GM12873 (cell line): ENCODE data around the gene GNAZ.

Source experiments
- CTCF ChIP-seq: IDR thresholded peaks from 2 replicates; pipeline ENCODE4 v1.5.1; 2012; ENCODE audit warnings: low read depth, mild to moderate bottlenecking, moderate library complexity, low read length, control low read depth; ENCODE audit not compliant: insufficient read depth; ENCODE audit errors: missing control alignments

Gene GNAZ

GRCh38 chr22:23113067-23113846 is 42.9 kb downstream of the GNAZ start:
- no peak for TF ChIP-seq CTCF

GRCh38 chr22:23113847-23114720 is 43.8 kb downstream of the GNAZ start:
- TF ChIP-seq CTCF, result no peak

- no peak for TF ChIP-seq CTCF
Observed at GRCh38 chr22:23114721-23115020, 44.4 kb downstream of the GNAZ start.

- TF ChIP-seq CTCF, result no peak
Observed at GRCh38 chr22:23115369-23115768, 45.0 kb downstream of the GNAZ start.

- no peak for TF ChIP-seq CTCF
Observed at GRCh38 chr22:23115825-23116494, 45.6 kb downstream of the GNAZ start.

- no peak for TF ChIP-seq CTCF
Observed at GRCh38 chr22:23116506-23117263, 46.4 kb downstream of the GNAZ start.
